Neural cell (in vitro differentiated cells): ENCODE results near the gene ARFGAP1.

Experiments used
- CTCF ChIP-seq: fragments of 450-650 bp; IDR thresholded peaks from 2 replicates; pipeline ENCODE4 v1.5.1; 2014; ENCODE audit warnings: antibody characterized with exemption, mild to moderate bottlenecking, moderate library complexity; ENCODE audit not compliant: poor library complexity, severe bottlenecking
- POLR2AphosphoS5 ChIP-seq: IDR thresholded peaks from 2 replicates; pipeline ENCODE4 v1.6.1; 2012
- REST ChIP-seq: IDR thresholded peaks from 2 replicates; pipeline ENCODE4 v1.6.1; 2012; ENCODE audit warnings: borderline replicate concordance
- SMC3 ChIP-seq: fragments of 450-650 bp; conservative IDR thresholded peaks from 2 replicates; pipeline ENCODE4 v1.6.1; 2014; ENCODE audit warnings: antibody characterized with exemption, mild to moderate bottlenecking, moderate library complexity; ENCODE audit not compliant: poor library complexity

GRCh38 chr20:63295018-63295417 lies 22.4 kb downstream of the ARFGAP1 start:
- TF ChIP-seq REST: no peak
- TF ChIP-seq CTCF: no peak
- TF ChIP-seq SMC3: no peak
- no peak for TF ChIP-seq POLR2AphosphoS5
